Skin of body (tissue), 2 donors: ENCODE measurements around the gene ARRB1. TPM values are rescaled to one million over a fixed set of nuclear protein-coding genes. Genes with fewer than 3 reads are reported as not detected.
"Not testable (repeated sequence)": the region's sequence is repeated elsewhere in the genome, so short reads cannot be mapped to it uniquely, and the experiment has no call there.

Source experiments
- DNase-seq: peaks from one replicate; lab custom pipeline; 2025; lab: John Stamatoyannopoulos, UW
- total RNA-seq: library from RNA; depleted of rRNA; stranded (reverse); fragments of >200 nt; gene quantifications from one replicate; pipeline ENCODE4 v1.2.3, GENCODE V29; 2014

Gene ARRB1
- total RNA-seq, 1 donor from 2014 or later = 22.5 TPM

DNA sequence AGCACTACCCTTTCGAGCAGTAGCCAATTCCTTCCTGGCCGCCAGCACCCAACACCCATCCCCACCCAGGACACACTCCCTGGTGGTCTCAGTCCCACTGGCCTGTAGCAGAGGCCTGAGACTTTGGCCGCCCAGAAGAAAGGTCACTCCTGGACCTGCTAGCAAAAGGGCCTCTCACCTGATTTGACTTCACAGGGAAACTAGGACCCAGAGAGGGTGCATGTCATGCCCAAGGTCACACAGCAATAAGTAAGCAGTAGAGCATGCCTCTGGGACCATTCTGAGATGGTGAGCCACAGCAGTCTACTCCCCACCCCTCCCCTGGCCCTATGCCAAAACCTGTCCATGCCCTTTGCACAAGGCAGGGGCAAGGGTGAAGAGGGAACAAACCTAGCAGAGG lies 7.3 kb downstream of the ARRB1 start:
- no peak for DNase-seq

DNA sequence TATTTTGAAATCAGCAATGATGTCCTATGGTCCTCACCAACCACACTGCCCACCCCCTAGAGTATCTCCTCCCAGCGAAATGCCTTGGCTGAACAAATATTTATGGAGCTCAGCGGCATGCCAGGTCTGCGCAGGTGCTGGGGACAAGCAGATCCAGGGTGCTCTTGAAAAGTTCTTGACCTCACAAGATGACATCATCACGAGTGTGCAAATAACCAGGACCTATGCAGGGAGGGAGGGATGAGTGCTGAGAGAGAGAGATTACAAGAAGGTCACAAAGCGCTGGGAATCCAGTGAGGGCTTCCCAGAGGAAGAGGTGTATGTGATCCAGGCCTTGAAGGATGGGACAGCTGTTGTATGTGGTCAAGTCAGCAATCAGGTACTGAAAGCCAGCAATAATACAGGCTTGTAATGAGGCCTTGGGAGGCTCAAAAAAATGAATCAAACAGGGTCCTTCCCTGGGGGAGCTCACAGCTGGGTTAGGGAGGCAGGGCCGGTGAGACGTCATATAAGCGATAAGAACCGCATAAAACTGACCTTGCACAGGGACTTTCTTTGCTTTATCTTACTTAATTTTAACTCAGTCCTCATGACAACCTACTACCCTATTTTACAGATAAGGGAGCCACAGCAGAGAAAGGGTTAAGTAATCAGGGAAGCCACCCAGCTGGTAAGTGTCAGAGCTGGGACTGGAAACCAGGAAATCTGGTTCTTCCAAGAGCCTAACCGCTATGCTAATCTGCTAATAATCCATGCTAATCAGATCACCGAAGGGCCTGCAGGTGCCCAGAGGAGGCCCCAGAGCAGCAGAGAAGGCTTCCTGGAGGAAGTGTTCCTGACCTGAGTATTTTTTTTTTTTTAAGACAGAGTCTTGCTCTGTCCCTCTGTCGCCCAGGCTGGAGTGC lies 8.2 kb downstream of the ARRB1 start:
- no peak for DNase-seq

DNA sequence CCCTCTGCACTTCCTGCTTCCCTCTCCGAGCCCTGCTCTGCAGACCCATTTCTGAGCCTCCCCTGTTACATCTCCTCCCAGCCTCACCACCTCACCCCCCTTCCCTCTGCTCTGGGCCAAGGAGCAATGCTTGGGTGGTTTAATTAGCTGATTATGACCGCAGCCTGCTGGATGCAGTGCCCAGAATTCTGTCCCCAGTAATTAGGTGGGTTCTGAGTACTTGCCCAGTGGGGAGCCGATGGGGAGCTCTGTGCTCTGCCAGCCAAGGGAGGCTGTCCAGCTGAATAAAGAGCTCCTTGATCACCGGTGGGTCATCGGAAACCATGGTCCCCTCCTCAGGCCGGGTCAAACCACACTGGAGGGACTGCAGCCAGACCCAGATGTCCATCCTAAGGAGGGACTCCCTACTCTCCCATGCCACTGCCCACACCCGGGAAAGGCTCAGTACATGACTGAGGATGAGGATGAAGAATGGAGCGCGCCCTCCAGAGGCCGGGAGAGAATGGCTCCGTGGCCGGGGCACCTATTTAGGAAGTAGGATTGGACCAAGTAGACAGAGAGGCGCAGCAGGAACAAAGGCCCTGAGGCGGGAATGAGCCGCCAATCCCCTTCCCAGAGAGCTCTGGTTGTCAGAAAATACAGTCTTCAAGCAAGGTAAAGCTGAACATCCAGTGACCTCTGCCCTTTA lies 9.1 kb downstream of the ARRB1 start:
- DNase-seq = no peak

DNA sequence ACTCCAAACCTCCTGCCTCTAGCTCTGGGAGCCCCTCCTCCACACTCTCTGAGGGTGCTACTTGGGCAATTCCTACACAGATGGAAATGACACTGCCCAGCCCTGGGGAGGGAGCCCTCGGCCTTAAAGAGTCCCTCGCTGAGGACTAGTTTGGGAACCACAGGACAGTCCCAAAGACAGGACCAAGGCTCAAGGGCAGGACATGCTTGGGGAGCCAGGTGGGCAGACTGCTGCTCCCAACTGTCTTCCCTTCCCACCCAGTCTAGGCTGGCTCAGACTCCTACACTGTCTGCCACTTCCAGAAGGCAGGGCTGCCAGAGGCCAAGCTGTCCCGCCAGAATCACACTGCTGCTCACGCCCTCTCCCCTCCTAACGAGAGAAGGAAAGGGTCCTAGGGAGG lies 9.8 kb downstream of the ARRB1 start:
- no peak for DNase-seq

DNA sequence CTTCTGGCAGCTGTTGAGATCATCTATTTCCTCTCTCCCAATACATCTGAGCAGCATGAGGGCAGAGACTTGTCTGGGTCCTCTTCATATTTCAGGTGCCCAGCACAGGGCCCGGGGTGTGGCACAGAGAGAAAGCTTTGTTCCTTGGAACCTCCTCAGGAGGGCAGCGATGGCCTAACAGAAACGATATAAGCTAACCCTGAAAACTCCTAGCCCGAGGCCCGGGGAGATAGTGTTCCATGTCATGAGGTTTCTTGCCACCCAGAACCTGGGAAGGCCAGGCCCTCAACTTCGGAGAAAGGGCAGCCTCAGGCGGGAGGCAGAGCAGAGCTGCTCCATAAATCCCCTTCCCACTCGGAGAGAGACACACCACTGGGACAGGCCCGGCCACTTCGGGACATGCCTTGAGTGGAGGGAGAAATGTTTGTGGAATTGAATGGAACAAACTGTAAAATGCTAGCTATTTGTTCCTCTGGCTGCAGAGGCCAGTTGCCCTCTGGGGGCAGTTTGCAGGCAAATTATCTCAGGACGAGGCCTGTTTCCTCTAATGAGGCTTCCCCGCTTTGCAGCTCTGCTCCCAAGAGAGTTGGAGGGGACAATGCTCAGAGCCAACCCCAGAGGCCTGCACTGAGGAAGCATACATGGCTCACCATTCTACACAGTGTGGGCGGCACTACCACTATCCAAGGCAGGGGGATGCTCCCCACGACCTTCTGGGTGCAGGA lies 11.6 kb downstream of the ARRB1 start:
- no peak for DNase-seq

DNA sequence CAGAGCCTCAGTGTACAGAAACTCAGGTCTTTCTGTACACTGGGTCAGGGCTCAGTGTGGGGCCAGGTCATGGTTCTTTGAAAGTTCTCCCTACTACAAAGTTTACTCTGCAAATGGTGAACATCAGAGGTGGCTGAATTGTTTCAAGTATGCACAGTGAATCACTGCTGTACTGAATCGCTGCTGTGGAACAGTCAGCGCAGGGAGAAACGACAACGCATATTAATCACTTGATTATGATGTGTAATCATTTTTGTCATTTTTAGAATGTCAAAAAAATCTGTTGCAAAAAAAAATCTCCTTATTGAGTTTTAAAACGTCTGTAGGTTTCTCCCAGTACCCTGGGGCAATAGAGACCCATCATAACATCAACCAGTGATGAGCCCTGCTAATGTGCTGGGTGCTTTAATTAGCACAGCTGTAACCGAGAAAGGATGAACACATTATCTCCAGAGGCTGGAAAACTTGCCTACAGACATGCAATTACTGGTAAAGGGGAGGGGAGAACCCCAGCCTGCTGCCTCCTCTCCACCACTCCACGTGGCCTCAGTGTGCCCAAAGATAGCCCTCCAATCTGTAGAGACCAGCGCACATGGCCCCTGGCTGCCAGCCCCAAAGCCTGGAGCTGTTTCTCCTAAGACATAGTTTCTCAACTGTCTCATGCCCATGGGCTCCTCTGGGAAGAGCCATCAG lies 12.8 kb downstream of the ARRB1 start:
- DNase-seq = peak; percentile 59

DNA sequence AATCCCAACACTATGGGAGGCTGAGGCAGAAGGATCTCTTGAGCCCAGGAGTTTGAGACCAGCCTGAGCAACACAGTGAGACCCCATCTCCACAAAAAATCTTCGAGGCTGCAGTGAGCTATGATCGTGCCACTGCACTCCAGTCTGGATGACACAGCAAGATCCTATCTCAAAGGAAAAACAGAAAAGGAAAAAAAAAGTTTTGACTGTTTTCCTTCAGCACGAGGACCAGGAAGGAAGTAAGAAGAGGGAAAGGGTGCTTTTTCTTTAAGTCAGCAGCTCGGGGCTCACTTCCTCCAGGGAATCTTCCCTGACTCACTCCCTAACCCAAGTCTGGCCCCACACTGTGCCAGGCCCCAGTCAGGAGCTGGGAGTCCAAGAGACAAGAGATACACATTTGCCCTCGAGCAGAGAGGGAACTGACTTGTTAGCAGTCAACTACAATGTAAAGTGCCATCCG lies 14.2 kb downstream of the ARRB1 start:
- DNase-seq = no peak

DNA sequence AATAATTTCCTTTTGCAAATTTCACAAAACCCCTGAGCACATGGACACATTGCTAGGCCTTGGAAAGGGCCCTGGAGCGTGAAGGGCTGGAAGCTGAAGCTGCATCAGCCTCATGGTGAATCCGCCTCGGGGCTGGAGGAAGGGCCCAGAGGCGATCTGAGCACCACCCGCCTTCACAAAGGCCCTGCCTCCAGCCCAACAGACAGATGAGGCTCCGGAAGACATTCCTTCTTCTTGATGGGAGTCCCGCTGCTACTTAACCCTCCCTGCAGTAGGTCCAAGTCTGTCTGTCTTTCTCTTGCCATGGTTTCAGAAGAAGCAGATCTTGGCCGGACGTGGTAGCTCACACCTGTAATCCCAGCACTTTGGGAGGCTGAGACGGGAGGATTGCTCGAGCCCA lies 16.5 kb downstream of the ARRB1 start:
- no peak for DNase-seq

DNA sequence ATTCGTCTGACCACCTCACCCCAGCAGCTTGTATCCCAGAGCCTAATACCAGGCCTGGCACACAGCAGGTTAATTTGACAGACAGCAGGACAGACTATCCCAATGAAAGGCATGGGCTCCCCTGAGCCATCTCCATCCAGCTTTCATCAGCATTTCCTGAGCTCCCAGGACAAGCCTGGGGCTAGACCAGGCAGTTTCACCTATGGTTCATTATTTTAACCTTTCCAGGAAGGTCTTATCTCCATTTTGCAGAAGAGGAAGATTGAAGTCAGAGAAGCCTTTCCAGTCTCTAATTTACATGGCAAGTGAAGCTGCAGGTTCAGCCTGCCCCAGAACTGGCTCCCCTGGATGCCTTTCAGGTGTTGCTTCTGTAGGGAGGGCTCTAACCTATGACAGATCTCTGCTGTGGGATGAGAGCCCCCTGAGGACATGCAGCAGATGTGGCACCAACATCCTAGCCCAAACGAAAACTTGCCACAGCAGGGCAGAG lies 17.0 kb downstream of the ARRB1 start:
- DNase-seq = no peak

DNA sequence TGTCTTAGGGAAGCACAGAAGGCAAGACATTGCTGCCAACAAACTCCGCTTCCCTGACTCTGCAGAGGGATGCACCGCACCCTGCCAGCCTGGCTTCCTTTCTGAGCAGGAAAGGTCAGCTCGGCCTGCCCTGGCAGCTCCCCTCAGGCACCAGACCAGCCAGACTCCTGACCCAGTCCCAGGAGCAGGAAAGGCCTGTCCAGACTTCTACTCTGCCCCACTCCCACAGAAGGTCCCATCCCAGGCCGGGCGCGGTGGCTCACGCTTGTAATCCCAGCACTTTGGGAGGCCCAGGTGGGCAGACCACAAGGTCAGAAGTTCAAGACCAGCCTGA lies 17.7 kb downstream of the ARRB1 start:
- no peak for DNase-seq

DNA sequence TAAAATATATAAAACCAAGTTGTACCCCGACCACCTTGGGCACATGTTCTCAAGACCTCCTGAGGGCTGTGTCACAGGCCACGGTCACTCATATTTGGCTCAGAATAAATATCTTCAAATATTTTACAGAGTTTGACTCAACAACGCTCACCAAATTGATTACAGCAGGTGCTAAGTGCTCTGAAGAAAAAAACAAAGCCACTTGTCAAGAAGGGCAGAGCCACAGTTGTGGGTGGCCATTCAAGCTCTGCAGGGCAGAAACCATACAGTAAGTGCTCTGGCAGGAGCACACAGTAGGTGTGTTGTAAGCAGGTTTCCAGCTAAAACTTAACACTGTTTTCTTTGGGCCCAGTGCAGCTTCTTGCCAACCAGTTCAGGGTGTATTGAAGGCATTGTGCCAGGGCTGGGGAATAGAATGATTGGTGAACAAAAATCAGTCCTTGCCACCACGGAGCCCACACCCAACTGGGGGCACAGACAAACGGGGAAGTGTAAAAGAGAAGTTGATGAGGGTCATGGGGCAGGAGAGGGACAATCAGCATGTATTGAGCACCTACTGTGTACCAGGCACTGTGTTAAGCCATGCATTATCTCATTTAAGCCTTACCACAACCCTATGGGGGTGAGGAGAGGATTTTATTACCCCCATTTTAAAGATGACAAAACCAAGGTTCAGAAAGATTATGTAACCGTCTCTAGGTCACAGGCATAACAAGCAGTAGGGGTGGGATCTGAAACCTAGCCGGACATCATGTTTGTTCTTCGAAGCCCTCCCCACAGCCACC lies 18.2 kb downstream of the ARRB1 start:
- no peak for DNase-seq

DNA sequence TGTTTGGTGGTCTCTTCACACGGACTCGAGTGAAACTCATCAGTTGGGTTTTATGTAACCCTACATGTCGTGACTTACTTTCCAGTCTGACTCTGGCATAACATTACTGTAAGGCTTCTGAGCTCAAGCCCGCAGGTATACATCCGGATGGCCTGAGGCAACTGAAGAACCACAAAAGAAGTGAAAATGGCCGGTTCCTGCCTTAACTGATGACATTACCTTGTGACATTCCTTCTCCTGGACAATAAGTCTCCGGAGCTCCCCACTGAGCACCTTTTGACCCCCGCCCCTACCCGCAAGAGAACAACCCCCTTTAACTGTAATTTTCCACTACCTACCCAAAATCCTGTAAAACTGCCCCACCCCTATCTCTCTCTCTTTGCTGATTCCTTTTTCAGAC lies 19.7 kb downstream of the ARRB1 start:
- DNase-seq = not testable (repeated sequence)

DNA sequence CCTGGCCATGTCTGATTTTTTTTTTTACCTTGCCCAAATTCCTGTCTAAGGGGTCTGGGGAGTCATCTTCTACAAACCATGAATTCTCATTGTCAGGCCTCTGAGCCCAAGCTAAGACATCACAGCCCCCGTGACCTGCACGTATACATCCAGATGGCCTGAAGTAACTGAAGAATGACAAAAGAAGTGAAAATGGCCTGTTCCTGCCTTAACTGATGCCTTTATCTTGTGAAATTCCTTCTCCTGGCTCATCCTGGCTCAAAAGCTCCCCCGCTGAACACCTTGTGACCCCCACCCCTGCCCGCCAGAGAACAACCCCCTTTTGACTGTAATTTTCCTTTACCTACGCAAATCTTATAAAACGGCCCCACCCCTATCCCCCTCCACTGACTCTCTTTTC lies 20.2 kb downstream of the ARRB1 start:
- not testable (repeated sequence) for DNase-seq

DNA sequence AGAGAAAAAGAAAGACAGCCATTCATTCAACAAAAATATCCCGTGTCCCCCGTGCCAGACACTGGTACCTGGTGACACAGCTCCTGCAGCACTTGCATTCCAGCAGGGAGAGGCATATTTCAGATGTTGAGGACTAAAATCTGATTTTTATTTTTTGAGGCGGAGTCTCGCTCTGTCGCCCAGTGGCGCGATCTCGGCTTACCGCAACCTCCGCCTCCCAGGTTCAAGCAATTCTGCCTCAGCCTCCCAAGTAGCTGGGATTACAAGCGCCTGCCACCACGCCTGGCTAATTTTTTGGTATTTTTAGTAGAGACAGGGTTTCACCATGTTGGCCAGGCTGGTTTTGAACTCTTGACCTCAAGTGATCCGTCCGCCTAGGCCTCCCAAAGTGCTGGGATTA lies 20.6 kb downstream of the ARRB1 start:
- DNase-seq = not testable (repeated sequence)

DNA sequence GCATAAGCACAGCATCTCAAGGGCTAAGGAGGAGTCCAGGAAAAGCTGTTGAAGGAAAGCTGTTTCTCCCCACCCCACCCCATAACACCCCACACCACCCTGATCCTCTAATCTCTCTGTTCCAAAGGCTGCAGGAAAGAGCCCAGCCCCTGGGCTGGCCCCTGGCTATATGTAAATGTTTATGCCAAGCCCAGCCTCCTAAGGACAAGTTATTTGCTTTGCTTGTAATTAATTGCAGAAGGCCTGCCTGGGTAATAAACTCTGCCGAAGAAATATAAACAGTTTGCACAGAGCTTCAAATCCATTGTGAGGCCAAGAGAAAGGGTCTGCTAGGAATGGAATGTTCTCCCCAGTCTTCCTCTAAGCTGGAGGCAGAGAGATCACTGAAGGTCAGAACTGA lies 21.2 kb downstream of the ARRB1 start:
- peak; percentile 42 for DNase-seq

DNA sequence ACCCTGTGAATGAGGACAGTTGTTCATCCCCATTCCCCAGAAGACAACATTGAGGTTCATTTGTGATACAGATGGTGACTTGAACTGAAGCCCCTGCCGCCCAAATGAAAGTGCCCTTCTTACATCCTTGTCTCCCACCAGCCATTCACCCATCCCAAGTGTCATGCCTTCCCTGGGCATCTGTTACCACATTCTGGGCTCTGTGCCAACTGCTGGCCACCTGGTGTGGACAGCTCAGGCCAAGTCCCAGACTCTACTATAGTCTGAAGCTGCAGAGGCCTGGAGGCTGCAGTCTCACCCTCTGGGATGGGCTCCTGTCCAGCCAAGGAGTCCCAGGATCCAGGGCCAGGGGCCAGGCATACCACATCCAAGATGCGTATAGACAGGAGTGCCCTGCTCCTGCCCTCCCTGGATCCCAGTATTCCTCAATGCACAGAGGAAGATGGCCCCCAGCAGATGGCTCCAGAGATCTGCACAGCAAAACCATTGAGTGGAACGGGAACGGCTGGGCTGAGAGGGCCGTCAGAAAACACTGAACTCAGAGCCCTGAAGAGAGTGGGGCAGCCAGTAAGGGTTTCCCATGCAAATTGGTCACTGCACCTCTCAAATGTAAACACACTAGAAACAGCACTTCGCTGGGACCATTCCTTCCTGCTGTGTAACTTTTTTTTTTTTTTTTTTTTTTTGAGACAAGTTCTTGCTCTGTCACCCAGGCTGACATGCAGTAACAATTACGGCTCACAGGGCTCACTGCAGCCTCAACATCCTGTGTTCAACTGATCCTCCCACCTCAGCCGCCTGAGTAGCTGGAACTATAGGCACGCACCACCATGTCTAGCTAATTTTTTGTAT lies 22.8 kb downstream of the ARRB1 start:
- peak; percentile 50 for DNase-seq

DNA sequence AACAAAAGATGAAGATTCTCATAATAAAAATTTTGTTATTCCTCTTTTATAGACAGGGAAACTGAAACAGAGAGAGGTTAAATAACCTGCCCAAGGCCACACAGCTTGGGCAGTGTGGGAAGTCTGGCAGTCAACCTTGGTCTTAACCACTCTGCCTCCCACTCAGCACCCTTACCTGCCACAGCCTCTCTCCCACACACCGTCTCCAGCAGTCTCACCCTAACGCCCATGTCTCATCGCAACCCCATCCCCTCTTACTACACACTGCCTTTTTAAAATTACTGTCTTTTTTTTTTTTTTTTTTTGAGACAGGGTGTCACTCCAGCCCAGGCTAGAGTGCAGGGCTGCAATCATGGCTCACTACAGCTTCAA lies 25.0 kb downstream of the ARRB1 start:
- DNase-seq = no peak

DNA sequence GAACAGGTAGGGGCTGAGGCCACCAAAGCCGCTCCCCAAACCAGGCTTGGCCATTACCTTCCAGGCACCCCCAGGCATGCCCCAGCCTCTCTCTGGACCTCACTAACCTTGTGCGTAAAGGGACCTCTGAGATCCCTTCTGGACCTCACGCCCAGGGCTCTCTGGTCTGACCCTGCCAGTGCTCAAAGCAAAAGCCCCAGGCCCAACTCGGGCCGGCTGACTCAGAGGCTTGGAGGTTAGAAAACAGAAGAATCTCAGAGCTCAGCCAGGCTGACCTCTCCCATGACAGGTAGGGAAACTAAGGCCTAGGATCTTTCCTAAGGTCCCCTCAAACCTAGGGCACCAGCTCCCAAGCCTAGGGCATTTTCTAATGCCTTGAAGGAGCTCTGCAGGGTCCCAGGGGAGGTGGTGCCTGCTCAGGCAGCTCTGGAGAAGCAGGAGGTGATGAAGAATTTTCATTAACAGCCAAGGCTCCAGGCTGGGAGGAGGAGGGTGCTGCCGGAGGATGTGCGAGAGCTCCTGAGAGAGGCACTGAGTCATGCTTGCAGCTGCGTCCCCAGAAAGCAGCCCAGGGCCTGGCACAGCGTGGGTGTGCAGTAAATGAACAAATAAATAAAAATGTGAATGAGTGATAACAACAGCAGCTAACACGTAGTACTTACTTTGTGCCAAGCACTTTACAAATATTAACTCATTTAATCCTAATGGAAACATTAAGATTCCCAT lies 25.6 kb downstream of the ARRB1 start:
- no peak for DNase-seq

DNA sequence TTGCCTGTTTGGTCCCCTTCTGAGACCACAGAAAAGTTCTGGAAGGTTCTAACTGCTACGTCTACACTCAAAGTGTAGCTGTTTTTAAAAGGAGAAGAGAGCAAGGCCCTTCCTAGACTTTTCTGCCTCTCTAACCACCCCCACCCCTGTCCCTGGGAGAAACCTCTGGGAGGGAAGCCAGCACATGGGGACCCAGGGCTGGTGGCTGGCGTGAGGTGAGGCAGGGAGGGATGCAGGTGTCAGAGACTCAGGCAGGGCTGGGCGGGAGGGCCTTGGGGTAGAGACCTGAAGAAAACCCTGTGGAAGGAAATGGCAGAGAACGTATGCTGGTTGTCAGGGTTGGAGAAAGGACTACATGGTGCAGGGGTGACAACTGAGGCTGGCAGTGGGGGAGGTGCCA lies 26.7 kb downstream of the ARRB1 start:
- DNase-seq = no peak
